ENCODE results near the gene SUGP1. TPM values are rescaled to one million over a fixed set of nuclear protein-coding genes. Genes with fewer than 3 reads are reported as not detected.

SUGP1 gene
- polyA plus RNA-seq, 1 of the 3 experiments (the other 2 are of a cell fraction) = 43.2 TPM

- Histone ChIP-seq H3K4me1 (ENCODE audit: control insufficient read depth in 1 of 2, insufficient read depth in 2 of 2, low read depth in 1 of 2, low read length in 1 of 2) (peaks cover 0 to 17% of the 10 kb centered on the region in 2 experiments; a peak in 1 of 4 replicates), H2AFZ (ENCODE audit: low read depth) (no peak overlapping the region), H3K27ac (ENCODE audit: low read depth in 2 of 2, low read length in 1 of 2) (peak overlapping the region in 1 of 2 experiments; percentile 17; a peak in 1 of 4 replicates), H3K79me2 (ENCODE audit: insufficient read depth) (0 out of 2 replicates have a peak, but pooled peaks cover 4% of the 10 kb centered on the region), H3K4me2 (no peak overlapping the region), H3K9me2 (no peaks in the 10 kb centered on the region), H4K20me1 (ENCODE audit: insufficient read depth) (no peaks in the 10 kb centered on the region), H3F3A (replicated peaks; ENCODE audit: insufficient read depth) (no peaks in the 10 kb centered on the region), H3K27me3 (ENCODE audit: insufficient read depth) (no peaks in the 10 kb centered on the region), H3K36me3 (replicated peaks in 1 of 2; ENCODE audit: control insufficient read depth in 1 of 2, insufficient read depth in 2 of 2, low read length in 1 of 2) (peaks cover 4 to 63% of the 10 kb centered on the region in 2 experiments), H3K4me3 (ENCODE audit: low read depth in 2 of 2, low read length in 1 of 2) (no peak overlapping the region), H3K9me3 (no peaks in the 10 kb centered on the region), H3K9ac (no peak overlapping the region)
- CTCF ChIA-PET = interaction anchor here (0.9 to 1.4 kb wide), 4 partner anchors 38 to 333 kb away, joined by 3 to 4 read pairs (median 3); no protein-coding TSS in a partner anchor
- no peak for DNase-seq
- 82% methylated on average over 5 of the region's 10 CpGs for WGBS (ENCODE audit: low lambda C conversion rate)
- TF ChIP-seq CHD2 (IDR thresholded peaks at IDR 0.05; ENCODE audit: low read length, partially characterized antibody) (no peak), PBX3 (IDR thresholded peaks at IDR 0.05) (no peak), USF2 (IDR thresholded peaks at IDR 0.05; ENCODE audit: borderline replicate concordance, low read depth, low read length) (no peak), MAX (IDR thresholded peaks at IDR 0.05; ENCODE audit: low read depth) (no peak), FOXJ3 (CRISPR knock-in tag; IDR thresholded peaks at IDR 0.05) (no peak), FOXM1 (IDR thresholded peaks at IDR 0.05; ENCODE audit: low read depth) (no peak), POLR2AphosphoS5 (IDR thresholded peaks at IDR 0.05; ENCODE audit: low read depth, low read length) (no peak), CTCF (IDR thresholded peaks at IDR 0.05) (no peak), SMC3 (IDR thresholded peaks at IDR 0.05; ENCODE audit: low read depth, low read length) (no peak), USF1 (IDR thresholded peaks at IDR 0.05; ENCODE audit: borderline replicate concordance, low read depth) (no peak), FOSL2 (IDR thresholded peaks at IDR 0.05; ENCODE audit: borderline replicate concordance, low read depth) (no peak), REST (IDR thresholded peaks at IDR 0.05; ENCODE audit: low read depth, low read length) (no peak), EP300 (IDR thresholded peaks at IDR 0.05; ENCODE audit: borderline replicate concordance in 1 of 2, low read depth in 1 of 2, low read length in 1 of 2) (no peak), RCOR1 (IDR thresholded peaks at IDR 0.05; ENCODE audit: low read length) (no peak), JUND (IDR thresholded peaks at IDR 0.05) (no peak), SIN3A (IDR thresholded peaks at IDR 0.05; ENCODE audit: borderline replicate concordance, low read depth, low read length) (no peak)
- POLR2A ChIA-PET = interaction anchor here (0.6 kb wide), 1 partner anchor 315 kb away, joined by 3 read pairs; no protein-coding TSS in a partner anchor
These were observed 15.2 kb downstream of the SUGP1 start for GRCh38 chr19:19305066-19305465.
